ENCODE measurements around the gene VPS39.
A peak's percentile ranks its signal among the peaks of the same experiment; 100 is the strongest.

The VPS39 gene

GRCh38 chr15:42158941-42159340 lies 49.2 kb downstream of the VPS39 start:
- DNase-seq (ENCODE audit: low read depth): no peak
- TF ChIP-seq, protein P1, sequence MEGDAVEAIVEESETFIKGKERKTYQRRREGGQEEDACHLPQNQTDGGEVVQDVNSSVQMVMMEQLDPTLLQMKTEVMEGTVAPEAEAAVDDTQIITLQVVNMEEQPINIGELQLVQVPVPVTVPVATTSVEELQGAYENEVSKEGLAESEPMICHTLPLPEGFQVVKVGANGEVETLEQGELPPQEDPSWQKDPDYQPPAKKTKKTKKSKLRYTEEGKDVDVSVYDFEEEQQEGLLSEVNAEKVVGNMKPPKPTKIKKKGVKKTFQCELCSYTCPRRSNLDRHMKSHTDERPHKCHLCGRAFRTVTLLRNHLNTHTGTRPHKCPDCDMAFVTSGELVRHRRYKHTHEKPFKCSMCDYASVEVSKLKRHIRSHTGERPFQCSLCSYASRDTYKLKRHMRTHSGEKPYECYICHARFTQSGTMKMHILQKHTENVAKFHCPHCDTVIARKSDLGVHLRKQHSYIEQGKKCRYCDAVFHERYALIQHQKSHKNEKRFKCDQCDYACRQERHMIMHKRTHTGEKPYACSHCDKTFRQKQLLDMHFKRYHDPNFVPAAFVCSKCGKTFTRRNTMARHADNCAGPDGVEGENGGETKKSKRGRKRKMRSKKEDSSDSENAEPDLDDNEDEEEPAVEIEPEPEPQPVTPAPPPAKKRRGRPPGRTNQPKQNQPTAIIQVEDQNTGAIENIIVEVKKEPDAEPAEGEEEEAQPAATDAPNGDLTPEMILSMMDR (conservative IDR thresholded peaks at IDR 0.05; ENCODE audit: control insufficient read depth, insufficient read depth, low read depth, low read length): no peak

GRCh38 chr15:42157981-42158765 lies 49.9 kb downstream of the VPS39 start:
- peak; percentile 87 for DNase-seq (ENCODE audit: low read depth)
- TF ChIP-seq, protein P1 (conservative IDR thresholded peaks at IDR 0.05; ENCODE audit: control insufficient read depth, insufficient read depth, low read depth, low read length): no peak
- no peak overlapping the region for H3K4me3 ChIP-seq (ENCODE audit: control insufficient read depth, low read depth, low read length)

More at GRCh38 chr15:42158941-42159340, 49.2 kb downstream of the VPS39 start:
- no peak overlapping the region for H3K4me3 ChIP-seq (ENCODE audit: control insufficient read depth, low read depth, low read length)

DNA sequence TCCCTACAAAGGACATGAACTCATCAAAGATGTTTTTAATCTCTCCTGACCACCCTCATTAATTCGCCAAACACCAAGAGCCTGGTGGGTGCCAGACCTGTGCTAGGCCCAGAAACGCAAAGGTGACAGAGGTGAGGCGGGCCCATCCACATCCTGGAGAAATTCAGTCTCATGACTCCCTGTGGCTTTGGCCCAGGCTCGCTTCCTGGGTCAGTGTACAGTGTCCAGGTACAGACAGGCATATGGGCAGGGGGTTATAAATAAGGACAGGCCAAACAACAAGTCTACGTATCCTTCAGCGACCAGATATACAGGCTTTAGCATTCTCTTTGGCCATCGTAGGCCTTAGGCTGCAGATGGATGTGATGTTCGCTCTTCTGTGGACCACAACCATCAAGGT lies 50.7 kb downstream of the VPS39 start:
- TF ChIP-seq, protein P1 (conservative IDR thresholded peaks at IDR 0.05; ENCODE audit: control insufficient read depth, insufficient read depth, low read depth, low read length): no peak
- H3K4me3 ChIP-seq (ENCODE audit: control insufficient read depth, low read depth, low read length): no peak overlapping the region
- DNase-seq (ENCODE audit: low read depth): no peak

DNA sequence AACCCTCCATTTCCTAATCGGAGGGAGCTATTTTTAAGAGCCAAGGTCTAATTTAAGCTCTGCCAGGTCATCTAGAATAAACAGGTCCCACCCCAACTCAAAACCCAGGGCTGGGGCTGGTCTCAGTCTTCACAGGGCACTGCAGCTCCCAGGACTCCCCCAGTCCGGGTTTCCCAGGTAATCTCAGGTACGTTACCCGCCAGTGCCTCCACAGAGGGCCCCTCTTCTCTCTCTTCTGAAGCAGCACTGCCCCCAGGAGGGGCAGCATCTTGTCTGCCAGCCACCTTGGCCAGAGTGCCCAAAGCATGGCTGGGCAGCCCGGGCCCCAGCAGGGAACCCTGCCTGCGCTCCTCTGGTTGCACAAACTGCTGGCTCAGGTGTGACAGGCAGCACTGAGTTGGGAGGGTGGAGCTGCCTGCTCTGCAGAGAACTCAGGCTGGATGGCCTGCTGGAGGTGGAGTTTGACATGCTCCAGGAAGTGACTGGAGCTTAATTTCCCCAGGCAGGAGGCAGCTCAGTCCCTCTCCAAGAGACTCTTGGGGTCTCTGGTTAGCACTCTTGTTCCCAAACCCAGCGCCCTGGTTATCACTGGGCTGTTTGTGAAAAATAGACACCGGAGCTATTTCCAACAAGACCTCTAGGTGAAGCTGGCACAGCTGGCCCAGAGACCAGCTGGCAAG lies 51.7 kb downstream of the VPS39 start, which contains the start of gene PLA2G4F:
Gene PLA2G4F, minus strand, starts transcription at position 394 of the 680 bp plus-strand sequence. Its CDS starts 87 bp downstream, at position 307.
- TF ChIP-seq, protein P1 (conservative IDR thresholded peaks at IDR 0.05; ENCODE audit: control insufficient read depth, insufficient read depth, low read depth, low read length): no peak
- no peak for DNase-seq (ENCODE audit: low read depth)
- no peak within 1 kb of the TSS for H3K4me3 ChIP-seq (ENCODE audit: control insufficient read depth, low read depth, low read length)

GRCh38 chr15:42155546-42156242 lies 52.4 kb downstream of the VPS39 start:
- H3K4me3 ChIP-seq (ENCODE audit: control insufficient read depth, low read depth, low read length): no peak overlapping the region
- DNase-seq (ENCODE audit: low read depth): no peak
- TF ChIP-seq, protein P1 (conservative IDR thresholded peaks at IDR 0.05; ENCODE audit: control insufficient read depth, insufficient read depth, low read depth, low read length): no peak

DNA sequence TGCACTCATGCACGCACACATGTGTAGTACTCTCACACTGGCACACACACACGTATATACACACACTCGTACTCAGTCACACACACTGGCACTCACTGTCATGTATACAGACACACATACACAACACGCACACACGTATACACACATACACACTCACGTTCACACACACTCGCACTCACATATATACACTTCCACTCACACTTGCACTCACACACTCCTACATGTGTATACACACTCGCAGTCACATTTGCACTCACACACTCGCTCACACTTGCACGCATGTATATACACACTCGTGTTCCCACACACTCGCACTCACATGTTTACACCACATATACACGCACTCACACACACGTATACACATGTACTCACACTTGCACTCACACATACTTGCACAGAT lies 53.1 kb downstream of the VPS39 start:
- TF ChIP-seq, protein P1 (conservative IDR thresholded peaks at IDR 0.05; ENCODE audit: control insufficient read depth, insufficient read depth, low read depth, low read length): no peak
- no peak for DNase-seq (ENCODE audit: low read depth)
- no peak overlapping the region for H3K4me3 ChIP-seq (ENCODE audit: control insufficient read depth, low read depth, low read length)

All from fibroblast of mammary gland (primary cell).